T-helper 2 cell treated with Interferon-gamma antibody and Interleukin-4, amounts not matched to agents 100 ng/mL and 5 ng/mL, for 36 hours (primary cell): ENCODE data around the gene NKD2. TPM values are rescaled to one million over a fixed set of nuclear protein-coding genes. Genes with fewer than 3 reads are reported as not detected.
"Not testable (repeated sequence)": the region's sequence is repeated elsewhere in the genome, so short reads cannot be mapped to it uniquely, and the experiment has no call there.

ENCODE experiments used
- intact Hi-C: fragments of 100-400 bp; cut with micrococcal nuclease; formaldehyde crosslinking; loops from one replicate; pipeline ENCODE4 v1.15.1; 2023
- total RNA-seq: library from RNA; stranded (reverse); gene quantifications from 2 replicates; pipeline ENCODE4 v1.2.3, GENCODE V29; 2022

The NKD2 gene
- total RNA-seq, 1 donor from 2014 or later = 34.4 TPM

- intact Hi-C loops = no loop called here
These were observed 44.9 kb downstream of the NKD2 start for GRCh38 chr5:1053391-1054017.

DNA sequence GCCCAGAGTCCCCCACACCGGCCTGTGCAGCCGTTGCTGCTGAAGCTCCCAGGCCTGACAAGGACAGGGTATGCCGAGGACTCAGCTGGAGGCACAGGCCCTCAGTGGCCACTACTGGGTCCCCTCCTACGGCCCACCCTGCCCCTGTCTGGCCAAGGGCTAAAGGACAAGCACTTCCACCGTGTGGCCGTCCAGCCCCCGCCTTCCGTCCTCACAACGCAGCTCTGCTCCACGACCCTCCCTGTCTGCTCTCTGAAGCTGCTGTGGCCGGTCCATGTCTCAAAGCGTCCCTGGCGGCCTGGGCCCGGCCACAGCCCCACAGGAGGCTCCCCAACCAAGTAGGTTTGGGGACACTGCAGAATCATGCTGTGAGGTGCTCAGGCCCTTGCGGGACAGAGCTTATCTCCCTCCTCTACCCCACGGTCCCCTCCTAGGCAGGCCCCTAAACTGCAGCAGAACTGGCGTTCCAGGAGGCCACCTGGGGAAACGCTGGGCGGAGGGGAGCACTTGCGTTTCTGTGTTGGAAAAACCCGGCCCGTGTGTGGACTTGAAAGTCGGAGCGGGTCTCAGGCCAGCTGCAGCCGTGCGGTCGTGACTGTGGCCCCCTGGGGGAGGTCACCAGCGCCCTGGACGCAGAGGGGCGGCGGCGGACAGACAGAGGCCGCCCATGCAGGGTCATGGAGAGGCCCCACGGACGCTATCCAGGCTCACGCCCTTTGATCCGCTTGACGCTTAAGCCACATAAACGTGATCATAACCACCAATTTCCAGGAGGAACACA is 45.6 kb downstream of the NKD2 start:
- intact Hi-C loops = no loop called here

- intact Hi-C loops = no loop called here
These were observed 46.5 kb downstream of the NKD2 start for GRCh38 chr5:1054799-1055775.

DNA sequence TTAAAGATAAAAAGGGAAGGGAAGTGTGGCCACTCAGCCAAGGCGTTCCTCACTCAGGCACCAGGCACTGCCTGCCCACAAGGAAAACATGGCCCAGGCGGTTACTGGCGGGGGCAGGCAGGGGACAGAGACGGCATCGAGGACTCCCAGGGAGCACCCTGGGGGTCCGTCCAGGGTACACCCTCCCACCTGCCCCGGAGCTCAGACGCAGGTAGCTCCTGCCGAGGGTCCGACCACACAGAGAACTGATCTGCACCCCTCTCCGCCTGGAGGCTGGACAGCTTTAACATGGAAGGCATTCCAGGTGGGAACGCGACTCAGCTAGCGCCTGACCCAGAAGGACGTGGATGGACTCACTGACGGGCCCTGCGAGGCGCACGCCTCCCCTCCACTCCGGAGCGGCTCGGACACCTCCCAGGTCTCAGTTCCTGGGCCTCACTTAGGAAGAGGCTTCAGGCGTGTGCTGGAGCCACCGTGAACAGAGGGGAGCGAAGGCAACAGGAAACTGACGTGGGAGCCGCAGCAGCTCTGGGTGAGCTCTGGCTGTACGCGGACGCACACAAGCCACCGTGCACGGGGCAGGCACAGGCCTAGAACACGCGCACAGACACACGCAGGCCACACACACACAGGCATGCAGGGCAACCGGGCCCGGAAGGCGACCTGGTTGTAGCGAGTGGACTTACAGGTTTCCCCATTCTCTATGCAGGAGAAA is 47.5 kb downstream of the NKD2 start:
- intact Hi-C loops = no loop called here

- intact Hi-C loops = no loop called here
These were observed 48.2 kb downstream of the NKD2 start for GRCh38 chr5:1056611-1057484.

DNA sequence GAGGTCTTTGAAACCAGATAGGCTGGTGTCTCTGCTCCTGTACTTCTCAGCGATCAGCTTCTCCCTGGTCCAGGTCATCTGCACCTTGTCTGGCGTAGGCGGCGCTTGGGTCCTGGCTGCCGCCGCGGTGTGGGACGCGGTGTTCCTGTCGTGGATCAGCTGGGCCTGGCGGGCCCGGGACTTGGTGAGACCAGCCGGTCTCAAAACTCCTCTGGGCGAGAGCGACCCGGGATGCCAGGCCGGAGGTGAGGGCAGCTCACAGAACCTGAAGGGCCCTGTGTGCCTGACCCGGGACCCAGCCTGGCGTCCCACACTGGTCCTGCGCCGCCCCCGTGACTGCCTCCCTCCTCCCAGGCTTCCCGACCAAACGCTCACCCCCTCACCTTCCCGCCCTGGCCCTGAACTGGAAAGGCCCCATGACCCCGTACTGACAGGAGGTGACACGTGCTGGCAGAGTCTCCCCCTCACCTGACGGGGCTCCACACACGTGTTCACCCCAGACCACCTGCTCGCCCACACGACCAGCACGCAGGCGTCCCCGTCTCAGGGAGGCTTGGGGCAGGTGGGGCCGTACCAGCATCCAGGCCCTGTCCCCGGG is 49.0 kb downstream of the NKD2 start:
- intact Hi-C loops = no loop called here

- intact Hi-C loops = no loop called here
These were observed 49.7 kb downstream of the NKD2 start for GRCh38 chr5:1058083-1058945.

- intact Hi-C loops = no loop called here
These were observed 50.6 kb downstream of the NKD2 start for GRCh38 chr5:1058988-1059883.

DNA sequence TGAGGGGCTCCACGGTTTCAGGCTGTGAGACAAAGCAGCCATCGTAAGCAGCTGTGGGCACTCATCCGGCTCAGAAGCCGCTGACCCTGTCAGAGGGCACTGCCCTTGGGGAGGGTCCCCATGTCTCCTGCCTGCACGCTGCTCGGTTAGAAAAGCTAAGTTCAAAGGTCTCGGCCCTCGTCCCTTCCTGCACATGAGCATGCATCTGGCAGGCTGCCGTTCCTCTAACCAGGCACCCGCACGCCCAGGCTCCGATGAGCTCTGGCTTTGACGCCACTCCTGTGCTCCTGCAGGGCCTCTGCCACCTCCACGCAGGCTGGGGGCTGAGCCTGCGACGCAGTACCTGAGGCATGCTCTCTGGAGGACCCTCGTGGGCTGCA is 51.3 kb downstream of the NKD2 start:
- intact Hi-C loops = no loop called here

GRCh38 chr5:1060535-1060981 is 52.0 kb downstream of the NKD2 start:
- intact Hi-C loops = no loop called here

GRCh38 chr5:1061292-1061691 is 52.7 kb downstream of the NKD2 start:
- intact Hi-C loops = not testable (repeated sequence)

GRCh38 chr5:1061916-1062315 is 53.3 kb downstream of the NKD2 start:
- intact Hi-C loops = no loop called here

DNA sequence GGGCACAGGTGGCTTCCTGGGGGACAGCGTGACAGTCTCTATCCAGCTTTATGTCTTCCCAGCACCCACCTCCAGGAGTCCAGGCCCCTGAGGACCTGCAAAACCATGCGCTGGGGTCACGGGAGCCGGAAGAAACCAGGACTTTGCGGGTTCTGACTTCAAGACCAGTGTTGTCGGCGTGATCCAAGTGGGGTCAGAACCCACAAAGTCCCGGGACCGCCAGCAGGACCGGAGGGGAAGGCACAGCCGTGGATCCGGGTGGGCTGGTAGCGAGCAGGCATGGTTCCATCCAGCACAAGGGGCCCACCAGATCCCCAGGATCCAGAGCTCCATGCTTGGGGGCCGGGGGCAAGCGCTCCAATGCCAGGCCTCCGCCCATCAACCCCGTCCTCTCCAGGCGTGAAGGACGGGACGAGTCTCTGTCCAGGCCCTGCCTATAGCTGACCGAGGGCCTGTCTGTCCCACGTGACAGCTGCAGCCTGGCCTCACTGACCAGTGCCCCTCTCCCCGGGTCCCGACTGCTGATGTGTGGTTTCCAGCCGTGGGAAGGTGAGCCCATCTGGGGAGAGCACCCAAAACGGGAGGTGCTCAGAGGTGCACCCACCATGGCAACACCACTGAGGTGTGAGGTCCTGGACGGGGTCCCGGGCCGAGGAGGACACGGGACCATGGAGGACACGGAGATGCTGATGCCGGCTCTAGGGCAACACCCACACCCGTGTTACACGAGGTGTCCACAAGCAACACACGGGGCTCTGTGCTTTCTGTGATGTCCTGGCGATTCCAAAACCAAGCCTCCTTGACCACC is 54.4 kb downstream of the NKD2 start:
- intact Hi-C loops = no loop called here

DNA sequence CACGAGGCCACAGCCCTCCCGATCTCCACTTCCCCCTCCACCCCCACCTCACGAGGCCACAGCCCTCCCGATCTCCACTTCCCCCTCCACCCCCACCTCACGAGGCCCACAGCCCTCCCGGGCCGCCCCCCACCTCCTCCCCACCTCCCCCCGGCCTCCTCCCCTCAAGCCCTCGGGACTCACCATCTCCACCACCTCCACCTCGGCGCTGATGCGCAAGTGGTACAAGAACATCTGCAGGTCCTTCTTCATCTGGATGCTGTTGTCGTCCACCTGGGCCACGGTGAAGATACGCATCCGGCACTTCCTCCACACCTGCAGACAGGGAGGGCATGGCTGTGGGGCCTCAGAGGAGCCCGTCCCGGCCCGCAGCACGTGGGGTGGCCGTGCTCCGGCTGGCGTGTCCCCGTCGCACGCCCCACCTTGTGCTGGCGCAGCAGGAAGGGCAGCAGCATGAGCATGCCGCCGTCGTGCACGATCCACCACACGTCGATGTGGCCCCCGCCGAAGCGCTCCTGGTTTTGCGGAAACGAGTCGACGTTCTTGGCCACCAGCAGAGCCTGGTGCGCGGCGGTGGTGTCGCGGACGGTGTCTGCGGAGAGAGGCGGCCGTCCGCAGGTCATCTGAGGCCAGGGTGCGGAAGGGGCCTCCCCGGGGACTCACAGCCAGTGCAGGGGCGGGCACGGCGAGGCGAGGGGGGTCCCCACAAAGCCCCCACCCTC is 55.2 kb downstream of the NKD2 start:
- intact Hi-C loops = no loop called here

- intact Hi-C loops = no loop called here
These were observed 56.0 kb downstream of the NKD2 start for GRCh38 chr5:1064383-1065142.
